GM18526 (cell line): ENCODE results near the gene PPP1R12A.

Source experiments
- POLR2A ChIP-seq: IDR thresholded peaks from 3 replicates; pipeline ENCODE4 v1.6.1; 2011; ENCODE audit not compliant: insufficient read length; ENCODE audit errors: extremely low read depth

PPP1R12A gene

GRCh38 chr12:79944565-79944964 is 9.7 kb upstream of the PPP1R12A start:
- no peak for TF ChIP-seq POLR2A

GRCh38 chr12:79939728-79940310 is 4.9 kb upstream of the PPP1R12A start:
- TF ChIP-seq POLR2A, result no peak

- no peak for TF ChIP-seq POLR2A
These were observed 3.9 kb upstream of the PPP1R12A start for GRCh38 chr12:79938843-79939242.

GRCh38 chr12:79936670-79937069 is 1.8 kb upstream of the PPP1R12A start:
- TF ChIP-seq POLR2A, result no peak

- TF ChIP-seq POLR2A, result no peak
These were observed 888 bp upstream of the PPP1R12A start for GRCh38 chr12:79935624-79936345.

GRCh38 chr12:79934281-79935020 is 446 bp downstream of the PPP1R12A start:
- TF ChIP-seq POLR2A, result no peak

- TF ChIP-seq POLR2A, result no peak
These were observed 1.2 kb downstream of the PPP1R12A start for GRCh38 chr12:79933532-79934264.

GRCh38 chr12:79933043-79933442 is 1.9 kb downstream of the PPP1R12A start:
- no peak for TF ChIP-seq POLR2A

GRCh38 chr12:79932357-79932756 is 2.5 kb downstream of the PPP1R12A start:
- TF ChIP-seq POLR2A, result no peak

GRCh38 chr12:79929065-79929464 is 5.8 kb downstream of the PPP1R12A start:
- no peak for TF ChIP-seq POLR2A

- TF ChIP-seq POLR2A, result no peak
These were observed 7.0 kb downstream of the PPP1R12A start for GRCh38 chr12:79927772-79928474.

- no peak for TF ChIP-seq POLR2A
These were observed 7.9 kb downstream of the PPP1R12A start for GRCh38 chr12:79926951-79927350.

- no peak for TF ChIP-seq POLR2A
These were observed 9.4 kb downstream of the PPP1R12A start for GRCh38 chr12:79925492-79925891.

- no peak for TF ChIP-seq POLR2A
These were observed 13.1 kb downstream of the PPP1R12A start for GRCh38 chr12:79921786-79922185.
